Activated CD4-positive, alpha-beta T cell treated with anti-CD3 and anti-CD28 coated beads, Interleukin-2, amount 10 ng/mL, durations not matched to agents 7 days and 5 days (primary cell): ENCODE data around the gene CCDC192. TPM values are rescaled to one million over a fixed set of nuclear protein-coding genes. Genes with fewer than 3 reads are reported as not detected.
"Not testable (repeated sequence)": the region's sequence is repeated elsewhere in the genome, so short reads cannot be mapped to it uniquely, and the experiment has no call there.

Experiments
- CTCF ChIA-PET: fragments of 350-600 bp; sonication (Branson Sonifier 250); formaldehyde crosslinking; loops from one replicate; lab custom pipeline; 2021; ENCODE audit warnings: antibody characterized with exemption; lab: Charles Lee
- POLR2A ChIA-PET: fragments of 350-600 bp; sonication (Branson Sonifier 250); formaldehyde crosslinking; loops from one replicate; lab custom pipeline; 2021; ENCODE audit warnings: antibody characterized with exemption; lab: Charles Lee
- DNase-seq: peaks from one replicate; pipeline ENCODE4 v3.0.0-alpha.2; 2020
- H3K27ac Mint-ChIP-seq: one replicate; pipeline ENCODE4 v1.8.0; 2021; ENCODE audit warnings: mild to moderate bottlenecking, moderate library complexity, mixed read lengths
- H3K27me3 Mint-ChIP-seq: one replicate; pipeline ENCODE4 v1.8.0; 2021; ENCODE audit warnings: mixed read lengths
- H3K36me3 Mint-ChIP-seq: one replicate; pipeline ENCODE4 v1.8.0; 2021; ENCODE audit warnings: low read depth, mixed read lengths
- H3K4me1 Mint-ChIP-seq: one replicate; pipeline ENCODE4 v1.8.0; 2021; ENCODE audit warnings: mixed read lengths
- H3K4me3 Mint-ChIP-seq: one replicate; pipeline ENCODE4 v1.8.0; 2021; ENCODE audit warnings: mild to moderate bottlenecking, moderate library complexity, mixed read lengths
- H3K9me3 Mint-ChIP-seq: one replicate; pipeline ENCODE4 v1.8.0; 2021; ENCODE audit warnings: mixed read lengths
- total RNA-seq, 2 experiments: library from RNA; stranded (reverse); gene quantifications; one replicate each; pipeline ENCODE4 v1.2.3, GENCODE V29; 2021

CCDC192 gene
- total RNA-seq, 2 experiments from 2014 or later, result not detected

GRCh38 chr5:127782450-127782849 is 79.3 kb downstream of the CCDC192 start:
- DNase-seq, H3K36me3 Mint-ChIP-seq, H3K27ac Mint-ChIP-seq, CTCF ChIA-PET, H3K27me3 Mint-ChIP-seq, H3K4me3 Mint-ChIP-seq, H3K9me3 Mint-ChIP-seq, POLR2A ChIA-PET: not testable (repeated sequence)
- H3K4me1 Mint-ChIP-seq, result peaks cover 30% of the 10 kb centered on the region

GRCh38 chr5:127785098-127785927 is 82.1 kb downstream of the CCDC192 start:
- Mint-ChIP-seq H3K36me3 (peaks cover 6% of the 10 kb centered on the region), H3K4me1 (peaks cover 30% of the 10 kb centered on the region), H3K27me3 (peaks cover 8% of the 10 kb centered on the region), H3K4me3 (peak overlapping the region; percentile 11), H3K9me3 (peaks cover 13% of the 10 kb centered on the region), H3K27ac (peak overlapping the region; percentile 81)
- peak; percentile 54 for DNase-seq
- ChIA-PET POLR2A (no interaction called here), CTCF (interaction anchor here (1.1 to 1.2 kb wide), 3 partner anchors 15 to 137 kb away, joined by 3 read pairs; no protein-coding TSS in a partner anchor)

GRCh38 chr5:127791439-127791838 is 88.2 kb downstream of the CCDC192 start:
- peaks cover 1% of the 10 kb centered on the region for H3K36me3 Mint-ChIP-seq
- POLR2A ChIA-PET, result no interaction called here
- no peak for DNase-seq
- H3K4me3 Mint-ChIP-seq, result no peak overlapping the region
- H3K27me3 Mint-ChIP-seq, result no peaks in the 10 kb centered on the region
- H3K9me3 Mint-ChIP-seq, result peaks cover 26% of the 10 kb centered on the region
- CTCF ChIA-PET, result interaction anchor here (1.3 kb wide), 1 partner anchor 24 kb away, joined by 3 read pairs; no protein-coding TSS in a partner anchor
- H3K27ac Mint-ChIP-seq, result no peak overlapping the region
- H3K4me1 Mint-ChIP-seq, result peaks cover 8% of the 10 kb centered on the region

- peaks cover 26% of the 10 kb centered on the region for H3K9me3 Mint-ChIP-seq
- DNase-seq, H3K4me1 Mint-ChIP-seq, POLR2A ChIA-PET, H3K27me3 Mint-ChIP-seq, H3K4me3 Mint-ChIP-seq, H3K27ac Mint-ChIP-seq, H3K36me3 Mint-ChIP-seq: not testable (repeated sequence)
- CTCF ChIA-PET, result interaction anchor here (0.5 to 1.3 kb wide), 2 partner anchors 23 to 260 kb away, joined by 3 to 4 read pairs; no protein-coding TSS in a partner anchor
Measured at GRCh38 chr5:127791908-127792307, 88.7 kb downstream of the CCDC192 start.

GRCh38 chr5:127793052-127793451 is 89.9 kb downstream of the CCDC192 start:
- peaks cover 1% of the 10 kb centered on the region for H3K36me3 Mint-ChIP-seq
- H3K9me3 Mint-ChIP-seq, result peaks cover 24% of the 10 kb centered on the region
- no peak overlapping the region for H3K27ac Mint-ChIP-seq
- CTCF ChIA-PET, result no interaction called here
- no peak overlapping the region for H3K4me3 Mint-ChIP-seq
- no peaks in the 10 kb centered on the region for H3K27me3 Mint-ChIP-seq
- no peaks in the 10 kb centered on the region for H3K4me1 Mint-ChIP-seq
- POLR2A ChIA-PET, result no interaction called here
- DNase-seq, result no peak

GRCh38 chr5:127793879-127794278 is 90.7 kb downstream of the CCDC192 start:
- POLR2A ChIA-PET, result no interaction called here
- Mint-ChIP-seq H3K4me3 (no peak overlapping the region), H3K4me1 (no peaks in the 10 kb centered on the region), H3K27ac (no peak overlapping the region), H3K27me3 (no peaks in the 10 kb centered on the region), H3K36me3 (no peaks in the 10 kb centered on the region), H3K9me3 (peaks cover 21% of the 10 kb centered on the region)
- no peak for DNase-seq
- CTCF ChIA-PET, result no interaction called here

- Mint-ChIP-seq H3K27ac (no peak overlapping the region), H3K4me1 (no peaks in the 10 kb centered on the region), H3K4me3 (no peak overlapping the region), H3K9me3 (peaks cover 9% of the 10 kb centered on the region), H3K36me3 (no peaks in the 10 kb centered on the region), H3K27me3 (no peaks in the 10 kb centered on the region)
- ChIA-PET POLR2A (no interaction called here), CTCF (no interaction called here)
- no peak for DNase-seq
Measured at GRCh38 chr5:127796211-127796610, 93.0 kb downstream of the CCDC192 start.

GRCh38 chr5:127799293-127799905 is 96.2 kb downstream of the CCDC192 start:
- Mint-ChIP-seq H3K4me1 (no peaks in the 10 kb centered on the region), H3K4me3 (no peak overlapping the region), H3K27ac (no peak overlapping the region), H3K27me3 (no peaks in the 10 kb centered on the region), H3K9me3 (no peaks in the 10 kb centered on the region), H3K36me3 (no peaks in the 10 kb centered on the region)
- ChIA-PET CTCF (no interaction called here), POLR2A (no interaction called here)
- DNase-seq, result no peak

GRCh38 chr5:127801751-127802476 is 98.7 kb downstream of the CCDC192 start:
- Mint-ChIP-seq H3K9me3 (no peaks in the 10 kb centered on the region), H3K4me3 (no peak overlapping the region), H3K4me1 (no peaks in the 10 kb centered on the region), H3K27me3 (no peaks in the 10 kb centered on the region), H3K36me3 (no peaks in the 10 kb centered on the region), H3K27ac (no peak overlapping the region)
- DNase-seq, result no peak
- CTCF ChIA-PET, result interaction anchor here (1.0 to 1.2 kb wide), 2 partner anchors 11 to 31 kb away, joined by 3 read pairs; no protein-coding TSS in a partner anchor
- POLR2A ChIA-PET, result no interaction called here

- no peaks in the 10 kb centered on the region for H3K36me3 Mint-ChIP-seq
- POLR2A ChIA-PET, result no interaction called here
- no peaks in the 10 kb centered on the region for H3K9me3 Mint-ChIP-seq
- H3K4me1 Mint-ChIP-seq, result no peaks in the 10 kb centered on the region
- DNase-seq, result no peak
- no peaks in the 10 kb centered on the region for H3K27me3 Mint-ChIP-seq
- CTCF ChIA-PET, result interaction anchor here (1.0 to 1.2 kb wide), 2 partner anchors 12 to 31 kb away, joined by 3 read pairs; no protein-coding TSS in a partner anchor
- H3K27ac Mint-ChIP-seq, result no peak overlapping the region
- H3K4me3 Mint-ChIP-seq, result no peak overlapping the region
Measured at GRCh38 chr5:127802477-127802865, 99.3 kb downstream of the CCDC192 start.

- peaks cover 8% of the 10 kb centered on the region for H3K27me3 Mint-ChIP-seq
- H3K4me1 Mint-ChIP-seq, result no peaks in the 10 kb centered on the region
- no peaks in the 10 kb centered on the region for H3K9me3 Mint-ChIP-seq
- no peaks in the 10 kb centered on the region for H3K36me3 Mint-ChIP-seq
- no peak for DNase-seq
- H3K27ac Mint-ChIP-seq, result no peak overlapping the region
- H3K4me3 Mint-ChIP-seq, result no peak overlapping the region
- ChIA-PET CTCF (interaction anchor here (0.7 kb wide), 1 partner anchor 20 kb away, joined by 3 read pairs; no protein-coding TSS in a partner anchor), POLR2A (interaction anchor here (0.6 kb wide), 1 partner anchor 1300 kb away, joined by 5 read pairs; no protein-coding TSS in a partner anchor)
Measured at GRCh38 chr5:127804886-127805426, 101.8 kb downstream of the CCDC192 start.

GRCh38 chr5:127805448-127805847 is 102.3 kb downstream of the CCDC192 start:
- no peak overlapping the region for H3K4me3 Mint-ChIP-seq
- peaks cover 8% of the 10 kb centered on the region for H3K27me3 Mint-ChIP-seq
- POLR2A ChIA-PET, result no interaction called here
- no peaks in the 10 kb centered on the region for H3K9me3 Mint-ChIP-seq
- no peak for DNase-seq
- H3K27ac Mint-ChIP-seq, result no peak overlapping the region
- H3K36me3 Mint-ChIP-seq, result no peaks in the 10 kb centered on the region
- no peaks in the 10 kb centered on the region for H3K4me1 Mint-ChIP-seq
- CTCF ChIA-PET, result interaction anchor here (0.6 to 1.3 kb wide), 2 partner anchors 8 to 33 kb away, joined by 4 to 5 read pairs; no protein-coding TSS in a partner anchor
